ENCODE data around the gene SH3BP4. TPM values are rescaled to one million over a fixed set of nuclear protein-coding genes. Genes with fewer than 3 reads are reported as not detected.

SH3BP4 gene
- total and polyA plus RNA-seq, 2 of the 8 experiments (the other 6 are each of a cell fraction or from before 2014, with no cell fraction given): 28.3 to 35.4 TPM

DNA sequence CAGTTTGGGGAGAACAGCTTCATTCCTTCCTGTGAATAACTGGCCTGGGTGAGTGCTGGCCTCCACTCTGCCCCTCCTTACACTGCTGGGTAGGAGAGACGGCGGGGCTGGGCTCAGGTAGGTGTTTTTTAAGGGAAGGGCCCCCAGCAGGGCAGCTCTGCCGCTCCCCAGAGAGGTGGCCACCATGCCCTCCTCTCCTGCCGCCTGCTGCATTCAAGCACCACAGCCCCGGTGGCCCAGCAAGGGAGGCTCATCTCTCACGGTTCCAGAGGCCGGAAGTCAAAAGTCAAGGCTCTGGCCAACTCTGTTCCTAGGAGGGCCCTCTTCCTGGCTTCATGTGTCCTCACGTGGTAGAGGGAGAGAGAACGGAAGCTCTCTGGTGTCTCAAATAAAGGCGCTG lies 81.1 kb downstream of the SH3BP4 start (continued):
- TF ChIP-seq RNF2 (IDR thresholded peaks at IDR 0.05; ENCODE audit: borderline replicate concordance, low read depth, low read length, missing control alignments, poor library complexity, severe bottlenecking) (no peak), HDAC2 (IDR thresholded peaks at IDR 0.05; ENCODE audit: borderline replicate concordance in 1 of 2, low read depth in 2 of 2, low read length in 2 of 2) (no peak), CBX8 (IDR thresholded peaks at IDR 0.05; ENCODE audit: borderline replicate concordance, low read depth, low read length) (no peak), KDM1A (IDR thresholded peaks at IDR 0.05; ENCODE audit: borderline replicate concordance, low read length) (no peak), RBBP5 (IDR thresholded peaks at IDR 0.05; ENCODE audit: borderline replicate concordance, low read depth, low read length) (no peak), SIRT6 (IDR thresholded peaks at IDR 0.05; ENCODE audit: low read length) (no peak)
